Effector memory CD8-positive, alpha-beta T cell (primary cell): ENCODE results near the gene PPP1R1A.

Experiments used
- ATAC-seq: fragments of 150-1000 bp; cut with Tn5 transposase; replicated peaks from 2 replicates; pipeline ENCODE4 v1.10.0; 2021; ENCODE audit warnings: mild to moderate bottlenecking, moderate library complexity
- DNase-seq, 3 experiments: peaks; one replicate each; pipeline ENCODE4 v3.0.0; 2021
- H3K27ac Mint-ChIP-seq, 2 donors: one replicate each; pipeline ENCODE4 v1.8.0; 2022; ENCODE audit warnings: mild to moderate bottlenecking in 2 of 2, mixed read lengths in 2 of 2, moderate library complexity in 2 of 2
- H3K27me3 Mint-ChIP-seq, 2 donors: one replicate each; pipeline ENCODE4 v1.8.0; 2022; ENCODE audit warnings: mixed read lengths in 2 of 2
- H3K36me3 Mint-ChIP-seq: one replicate; pipeline ENCODE4 v1.8.0; 2022; ENCODE audit warnings: mild to moderate bottlenecking, moderate library complexity, mixed read lengths; ENCODE audit not compliant: insufficient read depth
- H3K4me1 Mint-ChIP-seq, 2 donors: one replicate each; pipeline ENCODE4 v1.8.0; 2022; ENCODE audit warnings: low read depth in 2 of 2, mixed read lengths in 2 of 2
- H3K4me3 Mint-ChIP-seq, 2 donors: one replicate each; pipeline ENCODE4 v1.8.0; 2022; ENCODE audit warnings: mild to moderate bottlenecking in 2 of 2, mixed read lengths in 2 of 2, moderate library complexity in 2 of 2
- H3K9me3 Mint-ChIP-seq, 2 donors: one replicate each; pipeline ENCODE4 v1.8.0; 2022; ENCODE audit warnings: mixed read lengths in 2 of 2

Gene PPP1R1A

GRCh38 chr12:54612225-54612750 lies 23.8 kb upstream of the PPP1R1A start:
- peaks cover 43 to 84% of the 10 kb centered on the region in 2 donors for H3K27me3 Mint-ChIP-seq
- no peaks in the 10 kb centered on the region for H3K9me3 Mint-ChIP-seq
- H3K27ac Mint-ChIP-seq, result no peak overlapping the region
- DNase-seq (no peak), ATAC-seq (no peak)
- H3K4me3 Mint-ChIP-seq, result no peak overlapping the region
- H3K4me1 Mint-ChIP-seq, result peaks cover 4 to 7% of the 10 kb centered on the region in 2 donors
- H3K36me3 Mint-ChIP-seq, result no peaks in the 10 kb centered on the region

- H3K27me3 Mint-ChIP-seq, result peaks cover 41 to 83% of the 10 kb centered on the region in 2 donors
- no peak overlapping the region for H3K27ac Mint-ChIP-seq
- ATAC-seq (no peak), DNase-seq (no peak)
- no peaks in the 10 kb centered on the region for H3K9me3 Mint-ChIP-seq
- no peaks in the 10 kb centered on the region for H3K36me3 Mint-ChIP-seq
- H3K4me3 Mint-ChIP-seq, result no peak overlapping the region
- peaks cover 2% of the 10 kb centered on the region in 2 donors for H3K4me1 Mint-ChIP-seq
Measured at GRCh38 chr12:54611715-54612149, 23.3 kb upstream of the PPP1R1A start.

- no peak overlapping the region for H3K27ac Mint-ChIP-seq
- no peaks in the 10 kb centered on the region for H3K9me3 Mint-ChIP-seq
- H3K4me3 Mint-ChIP-seq, result no peak overlapping the region
- H3K27me3 Mint-ChIP-seq, result peaks cover 14 to 53% of the 10 kb centered on the region in 2 donors
- ATAC-seq (no peak), DNase-seq (no peak)
- no peaks in the 10 kb centered on the region for H3K4me1 Mint-ChIP-seq
- H3K36me3 Mint-ChIP-seq, result peaks cover 4% of the 10 kb centered on the region
Measured at GRCh38 chr12:54608769-54609168, 20.3 kb upstream of the PPP1R1A start.

DNA sequence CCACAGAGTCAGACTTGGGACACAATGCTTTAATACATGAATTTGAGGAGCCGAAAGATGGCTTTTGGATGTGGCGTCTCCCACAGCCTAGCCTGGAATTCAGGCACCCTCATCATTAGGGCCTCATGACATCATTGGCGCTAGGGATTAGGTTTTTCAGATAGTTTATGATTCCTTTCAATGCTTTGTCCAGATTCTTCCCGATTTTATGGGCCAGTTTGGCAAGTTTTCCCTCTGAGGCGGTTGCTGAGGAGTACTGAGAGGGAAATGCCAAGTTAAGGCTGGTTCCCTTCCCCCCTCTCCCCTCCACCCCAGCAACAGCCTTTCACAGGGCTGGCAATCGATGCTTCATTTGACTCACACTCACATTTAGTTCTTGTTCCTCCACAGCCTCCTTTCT lies 19.7 kb upstream of the PPP1R1A start:
- DNase-seq (no peak), ATAC-seq (no peak)
- peaks cover 14 to 47% of the 10 kb centered on the region in 2 donors for H3K27me3 Mint-ChIP-seq
- peaks cover 0 to 1% of the 10 kb centered on the region in 2 donors for H3K4me1 Mint-ChIP-seq
- H3K4me3 Mint-ChIP-seq, result no peak overlapping the region
- H3K27ac Mint-ChIP-seq, result no peak overlapping the region
- no peaks in the 10 kb centered on the region for H3K9me3 Mint-ChIP-seq
- H3K36me3 Mint-ChIP-seq, result peaks cover 4% of the 10 kb centered on the region

DNA sequence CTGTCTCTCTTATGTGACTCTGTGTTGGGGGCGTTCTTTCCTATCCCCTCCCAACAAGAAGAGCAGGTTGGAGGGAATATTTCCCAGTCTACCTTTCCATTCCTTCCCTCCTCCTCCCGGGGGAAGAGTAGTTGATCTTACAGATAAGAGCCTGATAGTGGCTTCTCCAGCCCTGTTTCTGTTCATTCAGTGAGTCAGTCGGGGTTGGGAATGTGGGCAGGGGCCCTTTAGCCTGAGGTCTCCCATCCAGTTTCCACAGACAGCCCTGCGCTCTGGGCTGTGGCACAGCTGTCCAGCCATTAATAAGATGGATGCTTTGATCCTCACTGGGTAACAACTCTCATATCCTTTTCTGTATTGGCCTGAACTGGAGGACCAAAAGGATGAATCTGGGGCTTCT lies 18.1 kb upstream of the PPP1R1A start:
- ATAC-seq (no peak), DNase-seq (no peak)
- H3K9me3 Mint-ChIP-seq, result no peaks in the 10 kb centered on the region
- H3K4me1 Mint-ChIP-seq, result peaks cover 0 to 5% of the 10 kb centered on the region in 2 donors
- no peak overlapping the region for H3K27ac Mint-ChIP-seq
- H3K27me3 Mint-ChIP-seq, result peaks cover 14 to 31% of the 10 kb centered on the region in 2 donors
- H3K36me3 Mint-ChIP-seq, result peaks cover 4% of the 10 kb centered on the region
- H3K4me3 Mint-ChIP-seq, result no peak overlapping the region

DNA sequence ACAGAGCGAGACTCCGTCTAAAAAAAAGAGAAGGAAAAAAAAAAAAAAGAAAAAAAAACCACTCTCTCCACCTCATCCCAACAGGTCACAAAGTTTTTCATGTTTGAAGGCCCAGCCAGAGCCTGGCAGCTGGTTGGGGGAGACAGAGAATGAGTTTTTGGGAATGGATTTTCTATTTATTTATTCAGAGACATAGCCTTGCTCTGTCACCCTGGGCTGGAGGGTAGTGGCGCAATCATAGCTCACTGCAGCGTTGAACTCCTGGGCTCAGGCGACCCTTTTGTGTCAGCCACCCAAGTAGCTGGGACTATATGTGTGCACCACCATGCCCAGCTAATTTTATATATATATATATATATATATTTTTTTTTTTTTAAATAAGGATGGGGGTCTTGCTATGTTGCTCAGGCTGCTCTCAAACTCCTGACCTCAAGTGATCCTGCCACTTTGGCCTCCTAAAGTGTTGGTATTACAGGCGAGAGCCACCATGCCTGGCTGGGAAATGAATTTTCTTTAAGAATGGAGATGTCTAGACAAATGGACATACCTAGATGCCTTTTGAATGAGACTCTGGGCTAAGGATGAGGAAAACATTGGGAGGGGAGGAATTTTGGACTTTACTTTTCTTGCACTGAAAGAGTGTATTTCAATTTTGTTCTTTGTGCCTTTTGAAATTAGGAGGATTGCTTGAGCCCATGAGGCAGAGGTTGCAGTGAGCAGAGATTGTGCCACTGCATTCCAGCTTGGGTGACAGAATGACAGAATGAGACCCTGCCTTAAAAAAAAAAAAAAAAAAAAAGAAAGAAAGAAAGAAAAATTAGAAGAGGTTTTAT lies 16.9 kb upstream of the PPP1R1A start:
- DNase-seq (no peak), ATAC-seq (no peak)
- Mint-ChIP-seq H3K9me3 (no peaks in the 10 kb centered on the region), H3K36me3 (peaks cover 4% of the 10 kb centered on the region), H3K4me1 (peaks cover 0 to 5% of the 10 kb centered on the region in 2 donors), H3K27ac (no peak overlapping the region), H3K27me3 (peaks cover 14 to 21% of the 10 kb centered on the region in 2 donors), H3K4me3 (no peak overlapping the region)

DNA sequence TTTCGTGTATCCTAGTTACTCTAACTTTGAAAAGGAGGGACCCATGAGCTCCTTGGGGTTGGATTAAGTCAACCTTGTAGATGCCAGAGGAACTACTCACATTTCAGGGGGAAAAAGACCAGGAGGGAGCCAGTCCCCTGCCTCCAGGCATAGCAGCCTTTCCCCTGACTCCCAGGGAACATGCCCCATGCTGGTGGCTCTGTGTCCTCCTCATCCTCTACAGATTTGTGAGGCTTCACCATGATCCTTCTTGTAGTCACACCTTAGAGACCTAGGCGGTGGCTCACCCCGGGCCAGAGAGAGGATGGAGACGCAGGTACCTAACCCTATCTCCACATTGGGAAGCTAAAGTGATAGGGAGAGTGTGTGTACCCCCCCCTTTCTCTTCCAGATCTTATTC lies 16.0 kb upstream of the PPP1R1A start:
- Mint-ChIP-seq H3K27me3 (peaks cover 22 to 30% of the 10 kb centered on the region in 2 donors), H3K4me1 (peaks cover 0 to 5% of the 10 kb centered on the region in 2 donors), H3K9me3 (no peaks in the 10 kb centered on the region), H3K27ac (no peak overlapping the region), H3K4me3 (no peak overlapping the region), H3K36me3 (peaks cover 4% of the 10 kb centered on the region)
- ATAC-seq (no peak), DNase-seq (no peak)

GRCh38 chr12:54603872-54604271 lies 15.4 kb upstream of the PPP1R1A start:
- H3K27ac Mint-ChIP-seq, result no peak overlapping the region
- H3K36me3 Mint-ChIP-seq, result peaks cover 4% of the 10 kb centered on the region
- H3K9me3 Mint-ChIP-seq, result no peaks in the 10 kb centered on the region
- peaks cover 0 to 5% of the 10 kb centered on the region in 2 donors for H3K4me1 Mint-ChIP-seq
- DNase-seq, result no peak
- ATAC-seq, result no peak
- no peak overlapping the region for H3K4me3 Mint-ChIP-seq
- H3K27me3 Mint-ChIP-seq, result peaks cover 28 to 35% of the 10 kb centered on the region in 2 donors

DNA sequence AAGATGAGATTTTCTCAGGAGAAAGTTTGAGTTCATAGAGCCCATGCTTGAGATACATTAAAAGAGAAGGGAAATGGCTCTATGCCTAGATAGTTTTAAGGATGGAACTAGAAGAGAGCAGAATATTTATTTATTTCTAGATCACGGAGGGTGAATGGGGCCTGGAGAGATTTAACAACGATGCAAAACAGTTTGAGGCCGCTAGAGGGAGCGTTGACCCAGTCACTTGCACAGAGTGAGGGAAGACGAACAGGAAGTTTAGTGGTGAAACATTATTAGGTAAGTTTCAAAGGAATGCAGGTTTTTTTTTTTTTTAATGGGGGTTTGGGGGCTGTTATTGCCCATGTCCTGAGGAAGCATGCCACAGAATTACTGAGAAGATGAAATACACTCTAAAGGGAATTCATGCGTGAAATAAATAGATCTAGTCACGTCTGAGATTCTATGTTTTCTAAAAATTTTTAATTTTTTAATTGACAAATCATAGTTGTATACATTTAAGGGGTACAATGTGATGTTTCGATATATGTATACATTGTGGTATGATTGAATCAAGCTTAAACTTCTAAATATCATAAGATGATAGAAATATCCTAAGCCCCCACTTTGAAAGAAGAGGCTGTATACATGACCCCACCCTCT lies 14.8 kb upstream of the PPP1R1A start:
- DNase-seq (peak; percentile 59 to 62 (median 60)), ATAC-seq (peak; percentile 96)
- H3K36me3 Mint-ChIP-seq, result peaks cover 4% of the 10 kb centered on the region
- H3K27ac Mint-ChIP-seq, result no peak overlapping the region
- H3K4me1 Mint-ChIP-seq, result peaks cover 0 to 5% of the 10 kb centered on the region in 2 donors
- H3K4me3 Mint-ChIP-seq, result no peak overlapping the region
- peaks cover 26 to 35% of the 10 kb centered on the region in 2 donors for H3K27me3 Mint-ChIP-seq
- H3K9me3 Mint-ChIP-seq, result no peaks in the 10 kb centered on the region

DNA sequence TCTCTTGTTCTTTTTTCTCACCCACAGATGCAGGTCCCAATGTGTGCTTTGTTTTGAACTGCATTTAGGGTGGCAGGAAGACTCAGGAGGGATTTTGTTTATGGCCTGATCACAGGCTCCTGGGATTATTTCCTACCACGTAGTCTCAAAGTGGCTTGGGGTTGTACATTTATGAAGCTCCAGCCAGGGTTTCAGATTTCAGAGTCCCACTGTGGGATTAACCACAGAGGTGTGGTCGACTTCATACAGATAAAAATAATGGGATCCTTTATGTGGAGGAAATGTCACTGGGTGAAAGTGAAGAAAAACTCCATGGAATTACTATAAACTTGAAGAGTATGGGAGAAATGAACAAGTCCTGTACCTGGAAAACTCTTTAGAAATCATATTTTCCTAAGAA lies 14.2 kb upstream of the PPP1R1A start:
- H3K27me3 Mint-ChIP-seq, result peaks cover 24 to 29% of the 10 kb centered on the region in 2 donors
- H3K27ac Mint-ChIP-seq, result no peak overlapping the region
- H3K9me3 Mint-ChIP-seq, result no peaks in the 10 kb centered on the region
- peaks cover 0 to 5% of the 10 kb centered on the region in 2 donors for H3K4me1 Mint-ChIP-seq
- DNase-seq (no peak), ATAC-seq (no peak)
- H3K4me3 Mint-ChIP-seq, result no peak overlapping the region
- H3K36me3 Mint-ChIP-seq, result peaks cover 4% of the 10 kb centered on the region

DNA sequence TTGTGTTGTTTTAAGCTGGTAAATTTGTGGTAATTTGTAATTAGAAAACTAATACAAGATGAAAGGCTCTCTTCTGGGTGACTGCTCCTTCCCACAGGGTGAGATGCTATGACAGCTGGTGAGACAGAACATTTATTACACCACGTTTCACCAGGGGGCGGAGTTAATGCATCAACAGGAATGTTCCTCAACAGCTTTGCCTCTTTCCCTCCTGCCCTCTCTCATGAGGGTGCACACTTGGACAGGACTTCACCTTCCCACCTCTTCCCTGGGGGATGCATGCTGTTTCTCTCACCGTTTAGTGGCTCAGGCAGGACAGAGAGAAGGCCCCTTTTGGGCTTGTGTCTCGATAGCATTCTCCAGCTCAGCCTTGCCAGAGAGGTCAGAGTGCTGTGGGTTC lies 13.4 kb upstream of the PPP1R1A start:
- no peak for ATAC-seq
- Mint-ChIP-seq H3K4me3 (no peak overlapping the region), H3K27ac (no peak overlapping the region), H3K27me3 (peaks cover 23 to 29% of the 10 kb centered on the region in 2 donors), H3K9me3 (no peaks in the 10 kb centered on the region), H3K36me3 (peaks cover 4% of the 10 kb centered on the region), H3K4me1 (peaks cover 0 to 5% of the 10 kb centered on the region in 2 donors)
- no peak for DNase-seq

GRCh38 chr12:54598970-54599369 lies 10.5 kb upstream of the PPP1R1A start:
- Mint-ChIP-seq H3K27ac (no peak overlapping the region), H3K4me3 (no peak overlapping the region), H3K4me1 (peaks cover 4 to 5% of the 10 kb centered on the region in 2 donors), H3K36me3 (peaks cover under 1% of the 10 kb centered on the region), H3K27me3 (peaks cover 36 to 48% of the 10 kb centered on the region in 2 donors), H3K9me3 (no peaks in the 10 kb centered on the region)
- no peak for ATAC-seq
- no peak for DNase-seq

DNA sequence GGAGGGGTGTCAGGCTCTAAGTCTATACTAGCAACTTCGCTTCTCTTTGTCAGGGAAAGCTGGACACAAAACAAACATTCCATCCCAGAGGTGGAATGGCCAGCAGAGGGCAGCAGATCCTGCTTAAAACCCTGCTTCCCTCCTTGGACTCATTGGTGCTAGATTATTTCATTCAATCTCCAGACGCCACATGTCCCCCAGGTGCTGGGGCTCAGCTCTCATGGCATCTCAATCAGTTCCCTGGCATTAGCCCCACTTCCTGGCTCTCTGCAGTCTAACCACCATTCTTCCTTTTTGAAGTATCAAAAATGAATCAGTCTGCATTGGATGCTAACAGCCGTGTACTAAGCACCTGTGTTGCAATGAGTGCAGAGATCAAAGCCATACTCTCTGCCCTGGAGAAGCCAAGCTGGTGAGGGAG lies 8.1 kb upstream of the PPP1R1A start:
- ATAC-seq (peak; percentile 44), DNase-seq (peak; percentile 36 to 40 (median 37))
- H3K36me3 Mint-ChIP-seq, result peaks cover 3% of the 10 kb centered on the region
- H3K27me3 Mint-ChIP-seq, result peaks cover 45 to 61% of the 10 kb centered on the region in 2 donors
- H3K4me3 Mint-ChIP-seq, result no peak overlapping the region
- H3K4me1 Mint-ChIP-seq, result peaks cover 0 to 4% of the 10 kb centered on the region in 2 donors
- H3K27ac Mint-ChIP-seq, result no peak overlapping the region
- H3K9me3 Mint-ChIP-seq, result no peaks in the 10 kb centered on the region
